Psoas muscle (tissue), 8 donors: ENCODE measurements around the gene CENPU. TPM values are rescaled to one million over a fixed set of nuclear protein-coding genes. Genes with fewer than 3 reads are reported as not detected.

Experiments
- ATAC-seq, 4 donors: fragments of 200-7000 bp; cut with Tn5 transposase; one replicate each; pipeline ENCODE4 v1.9.1; 2020; ENCODE audit warnings: moderate library complexity in 3 of 4, mild to moderate bottlenecking in 2 of 4
- DNase-seq, 2 donors: peaks; one replicate each; pipeline ENCODE4 v3.0.0-alpha.2; 2020
- H3K27ac ChIP-seq: fragments of 200-600 bp; one replicate; pipeline ENCODE4 v1.8.0; 2022
- H3K27me3 ChIP-seq, 3 donors: fragments of 200-600 bp in 1 of 3; one replicate each; pipeline versions ENCODE4 v1.6.1 to v1.8.0; 2013 to 2022; ENCODE audit warnings: low read length in 2 of 3, mild to moderate bottlenecking in 2 of 3, moderate library complexity in 1 of 3; ENCODE audit not compliant: insufficient read depth in 3 of 3
- H3K36me3 ChIP-seq, 2 donors: fragments of 200-600 bp in 1 of 2; one replicate each; pipeline versions ENCODE4 v1.6.1 to v1.8.0; 2013 to 2022; ENCODE audit warnings: low read depth in 1 of 2, mild to moderate bottlenecking in 1 of 2, moderate library complexity in 1 of 2; ENCODE audit not compliant: insufficient read depth in 1 of 2
- H3K4me1 ChIP-seq: fragments of 200-600 bp; one replicate; pipeline ENCODE4 v1.8.0; 2022
- H3K4me3 ChIP-seq: fragments of 200-600 bp; one replicate; pipeline ENCODE4 v1.8.0; 2022; ENCODE audit warnings: mild to moderate bottlenecking
- H3K9me3 ChIP-seq: fragments of 200-600 bp; one replicate; pipeline ENCODE4 v1.8.0; 2022
- CTCF ChIP-seq: fragments of 200-600 bp; IDR thresholded peaks from one replicate; pipeline ENCODE4 v1.8.0; 2022; ENCODE audit warnings: antibody characterized with exemption
- WGBS, 3 donors: extraction: QIAGEN DNeasy Blood & Tissue Kit; methylation state at CpG; one replicate each; pipeline versions ENCODE4 v1.1.6 to v1.1.7; 2013; 5-methylcytosine and 5-hydroxymethylcytosine counted together
- intact Hi-C, 2 donors: fragments of 100-400 bp; cut with DNase I; formaldehyde crosslinking; loops; one replicate each; pipeline versions ENCODE4 v1.11.0 to v1.14.2; 2022
- polyA plus RNA-seq, 3 donors: library from polyadenylated mRNA; stranded (reverse); fragments of 200-250 nt; gene quantifications; one replicate each; pipeline ENCODE4 v1.2.3, GENCODE V29; 2013
- total RNA-seq, 4 donors: library from RNA; stranded (reverse); fragmentation: NEBNext Ultra II Directional in 2 of 4; extraction: Animal tissue kit (Norgen Biotek cat#: 25700) in 2 of 4; gene quantifications; one replicate each; pipeline versions ENCODE4 v1.2.1 to v1.2.4, GENCODE V29; 2021 to 2023
- donor health status: healthy with polysubstance abuse.
- donor health status: DM: no; HTN: no; CAD: no; lungs with moderate emphysema.
- donor health status: Bipolar disorder and iron deficiency.
- donor health status: healthy.
- donor health status: DM: yes; HTN: yes; CAD: no.
- donor health status: DM: no; HTN: no; CAD: no.
- donor health status: DM: no; HTN: no; CAD: no.
- donor health status: DM: yes; HTN: yes; CAD: no.

Gene CENPU
- total and polyA plus RNA-seq, 7 donors, result 0.63 to 2.0 (median 1.1) TPM

DNA sequence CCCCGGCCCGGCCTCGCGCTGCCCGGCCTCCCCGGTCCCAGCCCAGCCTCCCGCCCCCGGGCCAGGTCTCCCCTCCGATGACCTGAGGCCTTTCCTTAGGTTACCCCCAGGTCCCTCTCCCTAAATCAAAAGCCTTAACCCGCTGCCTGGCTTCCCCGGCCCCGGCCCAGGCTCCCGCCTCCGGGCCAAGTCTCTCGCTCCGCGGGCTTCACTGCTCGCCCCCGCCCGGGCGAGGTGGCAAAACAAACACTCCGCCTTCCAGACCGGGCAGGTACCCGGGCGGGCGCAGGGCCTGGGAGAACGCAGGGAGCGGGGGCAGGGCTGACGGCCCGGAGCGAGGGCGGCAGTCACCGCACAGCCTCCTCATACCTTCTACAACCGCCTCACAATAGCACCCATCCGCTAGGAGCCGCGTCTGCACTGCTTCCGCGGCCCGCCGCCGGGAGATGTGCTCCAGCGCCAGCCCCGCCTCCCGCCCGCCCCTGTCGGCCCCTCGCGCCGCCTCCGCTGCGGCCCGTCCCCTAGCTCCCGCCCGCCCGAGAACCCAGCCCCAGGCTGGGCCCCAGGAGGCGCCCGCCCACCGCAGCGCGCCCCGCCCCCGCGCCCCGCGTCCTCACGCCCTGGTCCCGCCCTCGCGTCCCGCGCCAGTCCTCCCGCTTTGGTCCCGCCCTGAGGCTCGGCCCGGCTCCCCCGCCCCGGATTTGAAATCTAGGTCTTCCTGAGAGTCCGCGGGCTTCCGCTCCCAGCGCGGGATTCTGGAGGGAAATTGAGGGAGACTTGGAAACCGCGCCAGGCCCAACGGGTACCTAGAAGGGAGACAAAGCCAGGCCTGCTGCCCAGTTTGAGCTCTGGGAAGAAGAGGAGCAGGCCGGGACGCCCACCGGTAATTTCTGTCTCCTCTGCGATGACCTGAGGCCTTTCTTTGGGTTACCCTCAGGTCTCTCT lies 84.6 kb downstream of the CENPU start, which contains the start of the genes CASP3 and PRIMPOL:
Gene CASP3, minus strand, starts transcription at position 422 of the 945 bp plus-strand sequence. CDS start 10,994 bp downstream, outside the sequence.
Gene PRIMPOL, plus strand, starts transcription at position 713 of the 945 bp plus-strand sequence. CDS start 7,403 bp downstream, outside the sequence.
- ATAC-seq (peak; percentile 92 to 95 (median 94)), DNase-seq (peak; percentile 98 to 99)
- 1% methylated on average over 64 to 90 of the region's 90 CpGs for whole genome bisulfite sequencing, 3 donors
- peak; percentile 29 for TF ChIP-seq CTCF
- H3K4me3 ChIP-seq, result peak within 1 kb of the TSS; percentile 91
- H3K27me3 ChIP-seq, result no peaks in the 10 kb centered on the region
- H3K9me3 ChIP-seq, result no peaks in the 10 kb centered on the region
- H3K36me3 ChIP-seq, result peaks cover 0 to 26% of the 10 kb centered on the region in 2 donors
- intact Hi-C loops, result loop anchor here (5.0 to 10.0 kb wide), 6 partner anchors 83 to 384 kb away; partner anchors contain the start of genes ACSL1 (in 2 of the 2), CENPU (in 1 of the 2) and IRF2 (in 1 of the 2)
- H3K4me1 ChIP-seq, result peaks cover 53% of the 10 kb centered on the region
- H3K27ac ChIP-seq, result peak within 1 kb of the TSS; percentile 99

DNA sequence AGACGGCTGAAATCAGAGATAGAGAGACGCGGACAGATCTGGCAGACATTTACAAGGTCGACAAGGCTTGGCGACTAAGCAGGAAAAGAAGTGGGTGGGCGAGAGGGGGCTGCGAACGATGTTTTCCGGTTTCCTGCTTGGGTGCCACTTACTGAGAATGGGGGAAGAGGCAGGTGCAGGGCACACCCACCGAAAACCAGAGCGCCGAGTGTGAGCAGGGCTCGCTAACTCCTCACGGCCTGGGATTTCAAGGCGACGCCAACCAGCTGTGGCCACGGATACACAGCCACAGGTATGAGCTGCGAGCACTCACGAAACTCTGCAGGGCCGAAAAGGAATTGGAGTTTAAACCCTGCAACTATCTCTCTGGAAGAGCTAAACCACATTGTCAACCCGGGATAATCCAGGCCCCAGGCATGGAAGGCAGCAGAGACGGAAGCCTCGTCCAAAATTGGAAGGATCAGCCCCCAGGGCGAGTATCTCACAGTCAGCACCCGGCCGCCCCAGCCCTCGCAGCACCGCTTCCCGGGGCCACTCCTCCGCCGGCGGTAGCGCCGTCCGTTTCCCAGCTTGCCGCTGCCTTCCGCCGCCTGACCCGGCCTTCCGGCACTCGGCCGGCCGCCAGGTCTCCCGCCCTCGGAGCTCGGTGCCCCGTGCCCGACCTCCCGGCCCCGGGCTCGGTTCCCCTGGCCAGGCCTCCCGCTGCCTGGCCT lies 85.4 kb downstream of the CENPU start:
- intact Hi-C loops, result loop anchor here (5.0 to 10.0 kb wide), 6 partner anchors 84 to 384 kb away; partner anchors contain the start of genes ACSL1 (in 2 of the 2), CENPU (in 1 of the 2) and IRF2 (in 1 of the 2)
- Histone ChIP-seq H3K27ac (peak overlapping the region; percentile 99), H3K4me1 (peaks cover 55% of the 10 kb centered on the region), H3K4me3 (peak overlapping the region; percentile 91), H3K36me3 (peaks cover 0 to 33% of the 10 kb centered on the region in 2 donors), H3K9me3 (no peaks in the 10 kb centered on the region), H3K27me3 (no peaks in the 10 kb centered on the region)
- peak; percentile 36 to 68 (median 58) for ATAC-seq
- TF ChIP-seq CTCF, result no peak
- WGBS, 3 donors, result 0 to 1% (median 0%) methylated on average over 49 to 52 of the region's 52 CpGs
- peak; percentile 74 to 86 for DNase-seq

GRCh38 chr4:184648054-184648312 lies 85.9 kb downstream of the CENPU start:
- intact Hi-C loops, result loop anchor here (5.0 to 10.0 kb wide), 6 partner anchors 84 to 383 kb away; partner anchors contain the start of genes ACSL1 (in 2 of the 2), CENPU (in 1 of the 2) and IRF2 (in 1 of the 2)
- TF ChIP-seq CTCF, result no peak
- peak overlapping the region; percentile 91 for H3K4me3 ChIP-seq
- peak overlapping the region; percentile 99 for H3K27ac ChIP-seq
- H3K36me3 ChIP-seq, result peaks cover 0 to 37% of the 10 kb centered on the region in 2 donors
- H3K4me1 ChIP-seq, result peaks cover 55% of the 10 kb centered on the region
- no peaks in the 10 kb centered on the region for H3K9me3 ChIP-seq
- no peaks in the 10 kb centered on the region for H3K27me3 ChIP-seq
- DNase-seq (no peak), ATAC-seq (no peak)
- WGBS, 3 donors, result 6 to 10% (median 9%) methylated on average over 6 of the region's 6 CpGs

GRCh38 chr4:184647266-184648053 lies 86.4 kb downstream of the CENPU start:
- DNase-seq (no peak), ATAC-seq (no peak)
- peak overlapping the region; percentile 91 for H3K4me3 ChIP-seq
- intact Hi-C loops, result loop anchor here (5.0 to 10.0 kb wide), 6 partner anchors 85 to 383 kb away; partner anchors contain the start of genes ACSL1 (in 2 of the 2), CENPU (in 1 of the 2) and IRF2 (in 1 of the 2)
- no peaks in the 10 kb centered on the region for H3K9me3 ChIP-seq
- WGBS, 3 donors, result 69 to 88% (median 87%) methylated on average over 7 of the region's 7 CpGs
- H3K36me3 ChIP-seq, result peaks cover 0 to 37% of the 10 kb centered on the region in 2 donors
- H3K27me3 ChIP-seq, result no peaks in the 10 kb centered on the region
- H3K27ac ChIP-seq, result peak overlapping the region; percentile 99
- no peak for TF ChIP-seq CTCF
- H3K4me1 ChIP-seq, result peaks cover 55% of the 10 kb centered on the region
